Stimulated activated CD8-positive, alpha-beta memory T cell treated with anti-CD3 and anti-CD28 coated beads, Interleukin-4, amount 100 ng/mL, for 48 hours (primary cell): ENCODE measurements around the gene LCE2C.
"Not testable (repeated sequence)": the region's sequence is repeated elsewhere in the genome, so short reads cannot be mapped to it uniquely, and the experiment has no call there.

ENCODE experiments used
- DNase-seq: peaks from one replicate; pipeline ENCODE4 v3.0.0-alpha.2; 2020

Gene LCE2C

GRCh38 chr1:152674983-152675382 lies at the start of gene LCE2C:
Gene LCE2C (plus strand): TSS chr1:152675279. CDS start chr1:152676016, 737 bp downstream.
- not testable (repeated sequence) for DNase-seq

GRCh38 chr1:152626744-152627143 lies 48.3 kb upstream of the LCE2C start:
- DNase-seq: no peak

GRCh38 chr1:152630596-152630995 lies 44.5 kb upstream of the LCE2C start:
- DNase-seq: no peak

GRCh38 chr1:152640351-152640750 lies 34.7 kb upstream of the LCE2C start:
- DNase-seq: no peak

- DNase-seq: no peak
Observed at GRCh38 chr1:152643945-152644344, 31.1 kb upstream of the LCE2C start.

GRCh38 chr1:152645146-152645545 lies 29.9 kb upstream of the LCE2C start:
- no peak for DNase-seq

GRCh38 chr1:152646656-152647055 lies 28.4 kb upstream of the LCE2C start:
- DNase-seq: no peak

GRCh38 chr1:152654110-152654509 lies 21.0 kb upstream of the LCE2C start:
- peak; percentile 77 for DNase-seq

- no peak for DNase-seq
Observed at GRCh38 chr1:152656459-152656858, 18.6 kb upstream of the LCE2C start.

- no peak for DNase-seq
Observed at GRCh38 chr1:152657677-152658076, 17.4 kb upstream of the LCE2C start.

GRCh38 chr1:152658649-152659048 lies 16.4 kb upstream of the LCE2C start:
- DNase-seq: no peak

- DNase-seq: no peak
Observed at GRCh38 chr1:152663098-152663497, 12.0 kb upstream of the LCE2C start, which contains the start of gene LCE2D. Gene LCE2D (plus strand): TSS chr1:152663380. CDS start chr1:152664106, 726 bp downstream.

- not testable (repeated sequence) for DNase-seq
Observed at GRCh38 chr1:152666171-152666570, 8.9 kb upstream of the LCE2C start.

GRCh38 chr1:152667648-152668047 lies 7.4 kb upstream of the LCE2C start:
- DNase-seq: no peak

- DNase-seq: no peak
Observed at GRCh38 chr1:152673016-152673415, 2.1 kb upstream of the LCE2C start.

GRCh38 chr1:152679459-152679858 lies 4.4 kb downstream of the LCE2C start:
- DNase-seq: no peak

GRCh38 chr1:152681616-152682015 lies 6.5 kb downstream of the LCE2C start:
- no peak for DNase-seq

- no peak for DNase-seq
Observed at GRCh38 chr1:152683846-152684245, 8.8 kb downstream of the LCE2C start.

- DNase-seq: not testable (repeated sequence)
Observed at GRCh38 chr1:152685823-152686222, 10.7 kb downstream of the LCE2C start, which contains the start of gene LCE2B. Gene LCE2B (plus strand): TSS chr1:152686123. CDS start chr1:152686844, 721 bp downstream.

- DNase-seq: no peak
Observed at GRCh38 chr1:152697701-152698600, 22.9 kb downstream of the LCE2C start, which contains the start of gene LCE2A. Gene LCE2A (plus strand): TSS chr1:152698345. CDS start chr1:152698902, 557 bp downstream.

- DNase-seq: no peak
Observed at GRCh38 chr1:152699746-152700145, 24.7 kb downstream of the LCE2C start.

- DNase-seq: no peak
Observed at GRCh38 chr1:152707860-152708259, 32.8 kb downstream of the LCE2C start, which contains the start of gene LCE4A. Gene LCE4A (plus strand): TSS chr1:152708160. CDS start chr1:152709076, 916 bp downstream.

GRCh38 chr1:152718238-152718637 lies 43.2 kb downstream of the LCE2C start:
- no peak for DNase-seq

GRCh38 chr1:152725261-152725660 lies 50.2 kb downstream of the LCE2C start:
- no peak for DNase-seq
